ENCODE measurements around the gene SCN2B. TPM values are rescaled to one million over a fixed set of nuclear protein-coding genes. Genes with fewer than 3 reads are reported as not detected.

SCN2B gene
- total RNA-seq, 2 donors from 2014 or later = 3.4 to 8.2 TPM

DNA sequence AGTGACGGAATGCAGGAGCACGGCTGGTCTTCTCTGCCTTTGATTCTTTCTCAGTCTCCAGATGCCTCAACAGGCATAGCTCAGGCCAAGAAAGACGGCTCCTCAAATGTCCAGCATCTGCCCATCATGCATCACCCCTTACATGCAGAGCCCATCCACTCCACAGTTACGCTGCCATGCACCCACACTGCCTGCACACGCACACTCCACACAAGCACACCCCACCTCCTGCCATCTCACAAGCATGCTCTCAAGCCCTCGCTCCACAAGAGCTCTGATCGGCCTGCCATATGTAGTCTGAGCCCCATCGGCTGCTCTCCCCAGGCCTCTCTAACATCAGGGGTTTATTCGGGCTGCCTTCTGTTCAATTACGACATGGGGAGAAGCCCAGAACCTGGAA lies 42.6 kb downstream of the SCN2B start:
- TF ChIP-seq CTCF (IDR thresholded peaks at IDR 0.05) = no peak
- Histone ChIP-seq H3K4me3 (no peak overlapping the region), H3K4me1 (no peaks in the 10 kb centered on the region), H3K36me3 (no peaks in the 10 kb centered on the region), H3K27ac (no peak overlapping the region), H3K9me3 (no peaks in the 10 kb centered on the region), H3K27me3 (no peaks in the 10 kb centered on the region)
- no peak for DNase-seq (ENCODE audit: low spot score)

GRCh38 chr11:118132385-118133151 lies 43.9 kb downstream of the SCN2B start:
- H3K27me3 ChIP-seq = no peaks in the 10 kb centered on the region
- H3K4me1 ChIP-seq = no peaks in the 10 kb centered on the region
- H3K27ac ChIP-seq = no peak overlapping the region
- DNase-seq (ENCODE audit: low spot score) = no peak
- H3K9me3 ChIP-seq = no peaks in the 10 kb centered on the region
- no peak for TF ChIP-seq CTCF (IDR thresholded peaks at IDR 0.05)
- no peaks in the 10 kb centered on the region for H3K36me3 ChIP-seq
- H3K4me3 ChIP-seq = no peak overlapping the region

GRCh38 chr11:118129471-118130172 lies 46.8 kb downstream of the SCN2B start:
- Histone ChIP-seq H3K4me3 (no peak overlapping the region), H3K27ac (no peak overlapping the region), H3K36me3 (no peaks in the 10 kb centered on the region), H3K27me3 (no peaks in the 10 kb centered on the region), H3K4me1 (no peaks in the 10 kb centered on the region), H3K9me3 (no peaks in the 10 kb centered on the region)
- no peak for DNase-seq (ENCODE audit: low spot score)
- TF ChIP-seq CTCF (IDR thresholded peaks at IDR 0.05) = no peak

- H3K27me3 ChIP-seq = no peaks in the 10 kb centered on the region
- H3K4me1 ChIP-seq = no peaks in the 10 kb centered on the region
- no peak for TF ChIP-seq CTCF (IDR thresholded peaks at IDR 0.05)
- DNase-seq (ENCODE audit: low spot score) = no peak
- H3K4me3 ChIP-seq = no peak overlapping the region
- no peak overlapping the region for H3K27ac ChIP-seq
- H3K9me3 ChIP-seq = no peaks in the 10 kb centered on the region
- H3K36me3 ChIP-seq = no peaks in the 10 kb centered on the region
These were observed 47.5 kb downstream of the SCN2B start for GRCh38 chr11:118128721-118129470.

- no peaks in the 10 kb centered on the region for H3K36me3 ChIP-seq
- no peaks in the 10 kb centered on the region for H3K27me3 ChIP-seq
- H3K4me3 ChIP-seq = no peak overlapping the region
- H3K4me1 ChIP-seq = no peaks in the 10 kb centered on the region
- no peak overlapping the region for H3K27ac ChIP-seq
- DNase-seq (ENCODE audit: low spot score) = no peak
- H3K9me3 ChIP-seq = no peaks in the 10 kb centered on the region
- TF ChIP-seq CTCF (IDR thresholded peaks at IDR 0.05) = no peak
These were observed 48.1 kb downstream of the SCN2B start for GRCh38 chr11:118128310-118128709.

Measured in right atrium auricular region (tissue), 2 donors.